H1 (cell line): ENCODE measurements around the gene FBXO41. TPM values are rescaled to one million over a fixed set of nuclear protein-coding genes. Genes with fewer than 3 reads are reported as not detected.

Experiments used
- CTCF ChIA-PET: fragments of 300-600 bp; sonication (Branson Sonifier 250); formaldehyde crosslinking; loops from one replicate; lab custom pipeline; 2021; ENCODE audit not compliant: partially characterized antibody; lab: Charles Lee
- POLR2A ChIA-PET: fragments of 300-600 bp; sonication (Branson Sonifier 250); formaldehyde crosslinking; loops from one replicate; lab custom pipeline; 2021; ENCODE audit warnings: inconsistent platforms; ENCODE audit not compliant: partially characterized antibody; lab: Charles Lee
- DNase-seq, 2 experiments: peaks; one replicate each; pipeline versions ENCODE4 v3.0.0 to v3.0.0-alpha.2; 2010 to 2022; ENCODE audit warnings: low spot score in 2 of 2, low read depth in 1 of 2, mixed read lengths in 1 of 2
- FAIRE-seq: peaks from 2 replicates; lab custom pipeline; 2011; peaks lifted over from hg19 to GRCh38; lab: Jason Lieb, UNC
- H2AFZ ChIP-seq: 2 replicates; pipeline ENCODE4 v1.8.1; 2012; ENCODE audit warnings: low read length, inconsistent platforms
- H2AK5ac ChIP-seq: 2 replicates; pipeline ENCODE4 v1.6.1; 2013; ENCODE audit warnings: low read depth, low read length
- H2BK120ac ChIP-seq: replicated peaks from 2 replicates; pipeline ENCODE3; 2013; ENCODE audit warnings: low read depth, low read length, inconsistent platforms
- H2BK12ac ChIP-seq: 2 replicates; pipeline ENCODE4 v1.6.1; 2013; ENCODE audit warnings: low read depth, low read length
- H2BK15ac ChIP-seq: 2 replicates; pipeline ENCODE4 v1.6.1; 2013; ENCODE audit warnings: low read length
- H2BK20ac ChIP-seq: 2 replicates; pipeline ENCODE4 v1.6.1; 2013; ENCODE audit warnings: low read length
- H2BK5ac ChIP-seq: 2 replicates; pipeline ENCODE4 v1.6.1; 2013; ENCODE audit warnings: low read depth, low read length
- H3K14ac ChIP-seq: 2 replicates; pipeline ENCODE4 v1.6.1; 2013; ENCODE audit warnings: inconsistent platforms; ENCODE audit not compliant: insufficient read length
- H3K18ac ChIP-seq: 2 replicates; pipeline ENCODE4 v1.6.1; 2013; ENCODE audit warnings: low read length; ENCODE audit errors: extremely low read depth
- H3K23ac ChIP-seq: 2 replicates; pipeline ENCODE4 v1.6.1; 2013; ENCODE audit warnings: inconsistent platforms; ENCODE audit not compliant: insufficient read length
- H3K23me2 ChIP-seq: 2 replicates; pipeline ENCODE4 v1.6.1; 2013; ENCODE audit warnings: low read depth, low read length
- H3K27ac ChIP-seq: 2 replicates; pipeline ENCODE4 v1.6.1; 2011; ENCODE audit warnings: low read depth, low read length, inconsistent platforms
- H3K27me3 ChIP-seq, 4 experiments: replicated peaks in 1 of 4; 1 replicate in 1 of 4; 2 replicates in 3 of 4; pipeline versions ENCODE4 v1.6.1 to v1.8.1; 2011 to 2013; ENCODE audit warnings: low read length in 3 of 4, mild to moderate bottlenecking in 3 of 4, inconsistent platforms in 2 of 4, mixed read lengths in 2 of 4, moderate library complexity in 1 of 4; ENCODE audit not compliant: control insufficient read depth in 3 of 4, insufficient read depth in 3 of 4; ENCODE audit errors: extremely low read depth in 1 of 4
- H3K36me3 ChIP-seq, 4 experiments: 2 replicates each; pipeline versions ENCODE4 v1.6.1 to v1.8.1; 2011 to 2013; ENCODE audit warnings: mild to moderate bottlenecking in 4 of 4, low read length in 3 of 4, moderate library complexity in 2 of 4, control low read depth in 1 of 4, inconsistent platforms in 1 of 4; ENCODE audit not compliant: insufficient read depth in 4 of 4, control insufficient read depth in 2 of 4
- H3K4ac ChIP-seq: replicated peaks from 2 replicates; pipeline ENCODE3; 2013; ENCODE audit warnings: low read length, low read depth, mixed read lengths, inconsistent platforms; ENCODE audit not compliant: insufficient read length
- H3K4me1 ChIP-seq, 4 experiments: replicated peaks in 1 of 4; 1 replicate in 1 of 4; 2 replicates in 3 of 4; pipeline versions ENCODE4 v1.6.1 to v1.8.1; 2011 to 2013; ENCODE audit warnings: low read length in 3 of 4, inconsistent platforms in 2 of 4, mixed read lengths in 1 of 4; ENCODE audit not compliant: insufficient read depth in 4 of 4, control insufficient read depth in 3 of 4
- H3K4me2 ChIP-seq, 2 experiments: 2 replicates each; pipeline versions ENCODE4 v1.6.1 to v1.8.1; 2011 to 2013; ENCODE audit warnings: low read depth in 2 of 2, low read length in 2 of 2, control low read depth in 1 of 2, inconsistent platforms in 1 of 2, mild to moderate bottlenecking in 1 of 2; ENCODE audit not compliant: insufficient read depth in 1 of 2
- H3K4me3 ChIP-seq, 4 experiments: fragments of 200-600, 300-600 bp in 1 of 4; sonication (generic), shearing (Covaris generic), sonication (Bioruptor Twin) in 1 of 4; 2 replicates each; pipeline versions ENCODE4 v1.5.1 to v1.8.1; 2011 to 2016; ENCODE audit warnings: low read length in 4 of 4, low read depth in 3 of 4, control low read depth in 2 of 4, inconsistent platforms in 2 of 4, mild to moderate bottlenecking in 2 of 4, mixed read lengths in 1 of 4, moderate library complexity in 1 of 4; ENCODE audit not compliant: insufficient read depth in 2 of 4; ENCODE audit errors: extremely low read depth in 1 of 4
- H3K56ac ChIP-seq: replicated peaks from 2 replicates; pipeline ENCODE3; 2013; ENCODE audit warnings: low read depth, mild to moderate bottlenecking, mixed read lengths, low read length, inconsistent platforms; ENCODE audit not compliant: insufficient read length
- H3K79me1 ChIP-seq: 2 replicates; pipeline ENCODE4 v1.6.1; 2013; ENCODE audit warnings: low read depth, low read length, control low read depth
- H3K79me2 ChIP-seq, 2 experiments: 2 replicates each; pipeline versions ENCODE4 v1.6.1 to v1.8.1; 2012 to 2013; ENCODE audit warnings: low read length in 2 of 2, mild to moderate bottlenecking in 2 of 2, inconsistent platforms in 1 of 2; ENCODE audit not compliant: insufficient read depth in 2 of 2, control insufficient read depth in 1 of 2
- H3K9ac ChIP-seq, 4 experiments: replicated peaks in 1 of 4; 1 replicate in 1 of 4; 2 replicates in 3 of 4; pipeline versions ENCODE4 v1.6.1 to v1.8.1; 2011 to 2013; ENCODE audit warnings: low read depth in 3 of 4, low read length in 3 of 4, control low read depth in 2 of 4, mild to moderate bottlenecking in 2 of 4, moderate library complexity in 2 of 4, inconsistent platforms in 1 of 4; ENCODE audit errors: extremely low read depth in 1 of 4
- H3K9me3 ChIP-seq, 2 experiments: 2 replicates each; pipeline versions ENCODE4 v1.6.1 to v1.8.1; 2012 to 2013; ENCODE audit warnings: mild to moderate bottlenecking in 2 of 2, moderate library complexity in 2 of 2, control low read depth in 1 of 2, inconsistent platforms in 1 of 2, low read depth in 1 of 2, low read length in 1 of 2, mixed read lengths in 1 of 2; ENCODE audit not compliant: insufficient read depth in 2 of 2
- H4K20me1 ChIP-seq, 2 experiments: replicated peaks in 1 of 2; 2 replicates each; pipeline versions ENCODE3 to v1.8.1; 2011 to 2013; ENCODE audit warnings: inconsistent platforms in 2 of 2, low read length in 2 of 2, mild to moderate bottlenecking in 1 of 2; ENCODE audit not compliant: insufficient read depth in 2 of 2, control insufficient read depth in 1 of 2
- H4K5ac ChIP-seq: 2 replicates; pipeline ENCODE4 v1.6.1; 2013; ENCODE audit warnings: low read length, low read depth, mixed read lengths, inconsistent platforms; ENCODE audit not compliant: insufficient read length
- H4K8ac ChIP-seq: 2 replicates; pipeline ENCODE4 v1.8.0; 2013; ENCODE audit warnings: mild to moderate bottlenecking, moderate library complexity, low read length, inconsistent platforms; ENCODE audit not compliant: insufficient read depth; ENCODE audit errors: extremely low read depth
- H4K91ac ChIP-seq: replicated peaks from 2 replicates; pipeline ENCODE3; 2013; ENCODE audit warnings: low read length, mixed read lengths, inconsistent platforms; ENCODE audit not compliant: insufficient read length
- ASH2L ChIP-seq: fragments of 200-600, 300-600 bp; sonication (generic); IDR thresholded peaks from one replicate; pipeline ENCODE4 v1.7.1; 2017; ENCODE audit warnings: low read length
- ATF3 ChIP-seq: IDR thresholded peaks from 2 replicates; pipeline ENCODE4 v1.6.1; 2011; ENCODE audit warnings: low read depth, mild to moderate bottlenecking, low read length; ENCODE audit not compliant: insufficient read depth
- CBX5 ChIP-seq: fragments of 300-800, 300-1000 bp; sonication (generic); IDR thresholded peaks from 2 replicates; pipeline ENCODE4 v1.7.1; 2016; ENCODE audit warnings: antibody characterized with exemption, low read length, low read depth
- CREB1 ChIP-seq: IDR thresholded peaks from 2 replicates; pipeline ENCODE4 v1.6.1; 2012; ENCODE audit warnings: inconsistent platforms
- FOSL1 ChIP-seq: IDR thresholded peaks from 2 replicates; pipeline ENCODE4 v1.6.1; 2011; ENCODE audit warnings: mild to moderate bottlenecking, low read depth, low read length, moderate library complexity; ENCODE audit not compliant: insufficient read depth
- GTF2F1 ChIP-seq: IDR thresholded peaks from 2 replicates; pipeline ENCODE4 v1.6.1; 2012; ENCODE audit warnings: low read depth, low read length, improper control_type of control experiment, borderline replicate concordance
- HDAC6 ChIP-seq: IDR thresholded peaks from one replicate; pipeline ENCODE4 v1.7.1; 2012; ENCODE audit warnings: low read depth, mild to moderate bottlenecking, inconsistent platforms, low read length, moderate library complexity
- MAX ChIP-seq: IDR thresholded peaks from 2 replicates; pipeline ENCODE4 v1.6.1; 2012; ENCODE audit warnings: inconsistent platforms
- NRF1 ChIP-seq: IDR thresholded peaks from 2 replicates; pipeline ENCODE4 v1.6.1; 2011; ENCODE audit warnings: mild to moderate bottlenecking, low read depth, low read length, improper control_type of control experiment
- POU5F1 ChIP-seq: IDR thresholded peaks from 2 replicates; pipeline ENCODE4 v1.6.1; 2011; ENCODE audit warnings: low read depth, mild to moderate bottlenecking, low read length, moderate library complexity
- SRF ChIP-seq: IDR thresholded peaks from 2 replicates; pipeline ENCODE4 v1.6.1; 2011; ENCODE audit warnings: mild to moderate bottlenecking, low read depth, low read length, moderate library complexity
- TAF7 ChIP-seq: optimal IDR thresholded peaks from 2 replicates; pipeline ENCODE3; 2011; ENCODE audit warnings: low read depth, mild to moderate bottlenecking, inconsistent platforms, low read length, moderate library complexity, borderline replicate concordance
- WGBS, 2 experiments: shearing (Covaris generic) in 1 of 2; methylation state at CpG; one replicate each; pipeline versions ENCODE4 v1.1.6 to v1.1.7; 2013 to 2015; ENCODE audit warnings: low lambda C conversion rate in 2 of 2, mixed read lengths in 2 of 2, inconsistent platforms in 1 of 2, low coverage in 1 of 2, missing lambda C conversion rate in 1 of 2; ENCODE audit not compliant: insufficient replicate concordance in 2 of 2, insufficient coverage in 1 of 2, insufficient read length in 1 of 2; ENCODE audit errors: extremely low coverage in 1 of 2, missing lambda C conversion rate in 1 of 2; 5-methylcytosine and 5-hydroxymethylcytosine counted together
- polyA plus RNA-seq, 7 experiments: library from polyadenylated mRNA; depleted of rRNA in 3 of 7; stranded (reverse) in 5 of 7; unstranded in 2 of 7; fragments of >200 nt in 5 of 7; fragments of 200-250 nt in 2 of 7; gene quantifications; 1 replicate in 5 of 7; 2 replicates in 1 of 7; 4 replicates in 1 of 7; pipeline versions ENCODE4 v1.2.1 to v1.2.3, GENCODE V29; 2011 to 2013; ENCODE audit warnings: missing spikeins in 2 of 7, mixed read lengths in 2 of 7
- total RNA-seq: library from RNA; stranded (reverse); fragmentation: NEBNext Ultra II Directional; extraction: Animal tissue kit (Norgen Biotek cat#: 25700); gene quantifications from 2 replicates; pipeline ENCODE4 v1.2.1, GENCODE V29; 2021

The FBXO41 gene
- total and polyA plus RNA-seq, 2 of the 8 experiments (the other 6 are each of a cell fraction or from before 2014, with no cell fraction given): 11.2 to 14.3 TPM

- FAIRE-seq (no peak), DNase-seq (no peak)
- no peak overlapping the region for H4K8ac ChIP-seq
- H3K4ac ChIP-seq: no peak overlapping the region
- no peak overlapping the region for H3K14ac ChIP-seq
- H3K79me1 ChIP-seq: peaks cover 4% of the 10 kb centered on the region; the same call in 1 of the 2 replicates
- no peak overlapping the region for H2AK5ac ChIP-seq
- H3K9me3 ChIP-seq: no peaks in the 10 kb centered on the region
- H2BK5ac ChIP-seq: no peak overlapping the region
- CTCF ChIA-PET: interaction anchor here (0.6 to 3.9 kb wide), 10 partner anchors 15 to 368 kb away, joined by 3 to 24 read pairs (median 4); no protein-coding TSS in a partner anchor
- WGBS, 2 experiments: 92% methylated on average over 4 of the region's 4 CpGs; no CpG with 5 or more reads in 1 of the 2 experiments
- H3K18ac ChIP-seq: no peak overlapping the region
- no peak overlapping the region for H2AFZ ChIP-seq
- H3K9ac ChIP-seq: no peak overlapping the region
- POLR2A ChIA-PET: interaction anchor here (1.0 to 3.0 kb wide), 4 partner anchors 8 to 28 kb away, joined by 3 to 11 read pairs (median 5); partner anchors contain the start of gene CCT7
- H3K23ac ChIP-seq: no peak overlapping the region
- H3K79me2 ChIP-seq: no peaks in the 10 kb centered on the region; a peak in 1 of 4 replicates
- H3K27me3 ChIP-seq: peaks cover 0 to under 1% (median 0%) of the 10 kb centered on the region in 4 experiments; a peak in 1 of 7 replicates
- no peaks in the 10 kb centered on the region; the same call in 1 of the 2 replicates for H3K23me2 ChIP-seq
- no peak overlapping the region for H3K56ac ChIP-seq
- peaks cover 0 to 6% (median 3%) of the 10 kb centered on the region in 4 experiments; a peak in 3 of 7 replicates for H3K4me1 ChIP-seq
- no peak overlapping the region for H4K5ac ChIP-seq
- no peak overlapping the region for H3K4me3 ChIP-seq
- peaks cover 3 to 20% (median 8%) of the 10 kb centered on the region in 4 experiments; a peak in 5 of 8 replicates for H3K36me3 ChIP-seq
- no peak overlapping the region for H2BK15ac ChIP-seq
- no peak overlapping the region for H4K91ac ChIP-seq
- H3K27ac ChIP-seq: no peak overlapping the region
- peaks cover 9 to 15% of the 10 kb centered on the region in 2 experiments for H4K20me1 ChIP-seq
- H2BK120ac ChIP-seq: no peak overlapping the region
- no peak overlapping the region for H2BK12ac ChIP-seq
- H3K4me2 ChIP-seq: no peak overlapping the region
- no peak overlapping the region for H2BK20ac ChIP-seq
- TF ChIP-seq CBX5 (no peak), ATF3 (no peak), TAF7 (no peak), CREB1 (no peak), SRF (no peak), GTF2F1 (no peak), FOSL1 (no peak), MAX (no peak), HDAC6 (no peak), NRF1 (no peak), POU5F1 (no peak), ASH2L (no peak)
Observed at GRCh38 chr2:73262108-73262651, 22.1 kb downstream of the FBXO41 start.
